Measurements from ENCODE around the gene NFAM1. TPM values are rescaled to one million over a fixed set of nuclear protein-coding genes. Genes with fewer than 3 reads are reported as not detected.

NFAM1 gene
- total RNA-seq, 1 donor from 2014 or later = 0.91 TPM

GRCh38 chr22:42365942-42366695 is 66.1 kb downstream of the NFAM1 start:
- peak overlapping the region; percentile 99 for H3K4me3 Mint-ChIP-seq (ENCODE audit: unreplicated experiment)
- H3K27me3 Mint-ChIP-seq (ENCODE audit: unreplicated experiment) = peaks cover 40% of the 10 kb centered on the region
- peaks cover 6% of the 10 kb centered on the region for H3K36me3 Mint-ChIP-seq (ENCODE audit: unreplicated experiment)
- TF ChIP-seq, protein P1, sequence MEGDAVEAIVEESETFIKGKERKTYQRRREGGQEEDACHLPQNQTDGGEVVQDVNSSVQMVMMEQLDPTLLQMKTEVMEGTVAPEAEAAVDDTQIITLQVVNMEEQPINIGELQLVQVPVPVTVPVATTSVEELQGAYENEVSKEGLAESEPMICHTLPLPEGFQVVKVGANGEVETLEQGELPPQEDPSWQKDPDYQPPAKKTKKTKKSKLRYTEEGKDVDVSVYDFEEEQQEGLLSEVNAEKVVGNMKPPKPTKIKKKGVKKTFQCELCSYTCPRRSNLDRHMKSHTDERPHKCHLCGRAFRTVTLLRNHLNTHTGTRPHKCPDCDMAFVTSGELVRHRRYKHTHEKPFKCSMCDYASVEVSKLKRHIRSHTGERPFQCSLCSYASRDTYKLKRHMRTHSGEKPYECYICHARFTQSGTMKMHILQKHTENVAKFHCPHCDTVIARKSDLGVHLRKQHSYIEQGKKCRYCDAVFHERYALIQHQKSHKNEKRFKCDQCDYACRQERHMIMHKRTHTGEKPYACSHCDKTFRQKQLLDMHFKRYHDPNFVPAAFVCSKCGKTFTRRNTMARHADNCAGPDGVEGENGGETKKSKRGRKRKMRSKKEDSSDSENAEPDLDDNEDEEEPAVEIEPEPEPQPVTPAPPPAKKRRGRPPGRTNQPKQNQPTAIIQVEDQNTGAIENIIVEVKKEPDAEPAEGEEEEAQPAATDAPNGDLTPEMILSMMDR (IDR thresholded peaks at IDR 0.05; ENCODE audit: partially characterized antibody, unreplicated experiment) = no peak
- H3K27ac Mint-ChIP-seq (ENCODE audit: unreplicated experiment) = peak overlapping the region; percentile 99
- DNase-seq = no peak
- peaks cover 38% of the 10 kb centered on the region for H3K9me3 Mint-ChIP-seq (ENCODE audit: unreplicated experiment)
- H3K4me1 Mint-ChIP-seq (ENCODE audit: low read depth, unreplicated experiment) = peaks cover 34% of the 10 kb centered on the region

DNA sequence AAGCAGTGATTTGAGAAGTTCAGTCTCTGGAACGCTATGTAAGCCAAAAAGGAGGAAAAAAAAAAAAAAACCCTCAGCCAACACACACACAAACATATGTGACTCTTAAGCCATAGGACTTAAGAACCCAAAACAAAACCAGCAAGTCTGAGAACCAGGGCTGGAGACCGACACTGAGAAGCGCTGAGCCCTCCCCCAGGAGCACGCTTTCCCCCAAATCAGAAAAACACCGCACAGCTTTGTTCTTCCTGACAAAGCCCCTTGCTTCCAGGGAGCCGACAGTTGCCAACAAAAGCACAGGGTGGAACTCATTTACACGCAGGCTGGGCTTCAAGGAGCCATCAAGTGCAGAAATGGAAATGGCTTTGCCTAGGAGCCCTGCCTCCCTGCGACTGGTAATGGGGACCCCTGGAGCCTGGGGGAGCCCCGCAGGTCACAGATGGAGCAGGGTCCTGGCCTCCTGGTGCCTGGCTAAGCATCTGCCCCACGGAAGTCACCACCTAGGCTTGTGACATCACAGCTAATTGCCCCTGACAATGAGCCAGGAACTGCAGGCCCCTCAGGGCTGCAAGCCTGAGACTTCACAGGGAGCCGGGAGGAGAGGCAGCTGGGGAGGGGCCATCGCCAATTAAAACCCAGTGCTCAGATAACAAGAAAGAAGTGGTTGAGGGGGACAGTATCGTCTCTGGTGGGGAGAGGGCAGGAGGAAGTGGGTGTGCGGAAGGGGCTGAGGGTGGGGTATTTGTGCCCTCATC is 66.9 kb downstream of the NFAM1 start:
- peaks cover 40% of the 10 kb centered on the region for H3K27me3 Mint-ChIP-seq (ENCODE audit: unreplicated experiment)
- H3K9me3 Mint-ChIP-seq (ENCODE audit: unreplicated experiment) = peaks cover 34% of the 10 kb centered on the region
- peak overlapping the region; percentile 99 for H3K4me3 Mint-ChIP-seq (ENCODE audit: unreplicated experiment)
- TF ChIP-seq, protein P1 (IDR thresholded peaks at IDR 0.05; ENCODE audit: partially characterized antibody, unreplicated experiment) = no peak
- peak overlapping the region; percentile 99 for H3K27ac Mint-ChIP-seq (ENCODE audit: unreplicated experiment)
- peaks cover 31% of the 10 kb centered on the region for H3K4me1 Mint-ChIP-seq (ENCODE audit: low read depth, unreplicated experiment)
- peaks cover 6% of the 10 kb centered on the region for H3K36me3 Mint-ChIP-seq (ENCODE audit: unreplicated experiment)
- DNase-seq = peak; percentile 77

DNA sequence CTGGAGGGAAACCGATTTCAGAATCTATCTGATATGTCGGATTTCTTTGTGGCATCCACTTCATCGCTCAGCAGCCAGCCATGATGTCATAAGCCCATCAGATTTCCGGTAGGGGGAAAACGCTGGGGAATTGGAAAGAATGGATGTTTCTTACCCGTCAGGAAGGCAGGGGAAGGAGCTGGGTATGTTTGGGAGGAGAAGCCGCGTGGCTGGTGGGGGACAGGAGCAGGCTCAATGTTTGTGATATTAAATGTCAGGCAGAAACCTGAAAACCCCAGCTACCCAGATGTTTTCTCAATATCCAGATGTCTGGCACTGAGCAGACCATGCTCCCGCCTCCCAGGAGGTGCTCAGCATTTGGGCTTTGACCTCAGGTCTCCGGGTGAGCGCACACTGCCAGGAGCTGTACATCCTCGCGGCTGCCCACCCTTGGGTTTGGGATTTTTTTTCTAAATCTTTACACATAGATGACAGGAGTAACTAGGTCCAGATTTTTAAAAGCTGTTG is 67.5 kb downstream of the NFAM1 start:
- Mint-ChIP-seq H3K27ac (ENCODE audit: unreplicated experiment) (peak overlapping the region; percentile 99), H3K4me3 (ENCODE audit: unreplicated experiment) (peak overlapping the region; percentile 99), H3K27me3 (ENCODE audit: unreplicated experiment) (peaks cover 40% of the 10 kb centered on the region), H3K4me1 (ENCODE audit: low read depth, unreplicated experiment) (peaks cover 33% of the 10 kb centered on the region), H3K9me3 (ENCODE audit: unreplicated experiment) (peaks cover 31% of the 10 kb centered on the region), H3K36me3 (ENCODE audit: unreplicated experiment) (peaks cover 6% of the 10 kb centered on the region)
- TF ChIP-seq, protein P1 (IDR thresholded peaks at IDR 0.05; ENCODE audit: partially characterized antibody, unreplicated experiment) = no peak
- peak; percentile 35 for DNase-seq

- Mint-ChIP-seq H3K4me1 (ENCODE audit: low read depth, unreplicated experiment) (peaks cover 31% of the 10 kb centered on the region), H3K27ac (ENCODE audit: unreplicated experiment) (peak overlapping the region; percentile 99), H3K4me3 (ENCODE audit: unreplicated experiment) (peak overlapping the region; percentile 99), H3K9me3 (ENCODE audit: unreplicated experiment) (peaks cover 27% of the 10 kb centered on the region), H3K27me3 (ENCODE audit: unreplicated experiment) (peaks cover 34% of the 10 kb centered on the region), H3K36me3 (ENCODE audit: unreplicated experiment) (peaks cover 6% of the 10 kb centered on the region)
- peak; percentile 52 for DNase-seq
- TF ChIP-seq, protein P1 (IDR thresholded peaks at IDR 0.05; ENCODE audit: partially characterized antibody, unreplicated experiment) = no peak
These were observed 68.3 kb downstream of the NFAM1 start for GRCh38 chr22:42363892-42364291.
